Measurements from ENCODE around the gene NEIL1.

DNA sequence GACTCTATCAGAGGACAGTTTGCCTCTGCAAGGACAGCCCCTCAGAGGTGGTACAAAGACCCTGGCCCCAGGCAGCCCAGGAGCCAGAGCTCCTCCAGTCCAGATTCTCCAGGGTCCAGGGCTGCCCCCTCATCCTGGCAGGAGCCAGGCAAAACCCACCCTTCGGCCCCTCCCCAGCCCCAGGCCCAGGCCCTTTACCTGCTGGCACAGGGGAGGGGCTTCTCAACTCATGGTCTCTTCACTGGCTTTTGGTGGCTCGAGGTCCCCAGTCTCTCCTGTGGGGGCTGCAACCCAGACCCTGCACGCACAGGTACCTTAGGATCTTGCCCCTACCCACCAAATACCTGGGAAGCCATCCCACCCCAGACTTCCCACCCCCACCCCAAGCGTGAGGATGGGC lies 8.5 kb downstream of the NEIL1 start:
- TF ChIP-seq CTCF (IDR thresholded peaks at IDR 0.05) (no peak), POLR2A (IDR thresholded peaks at IDR 0.05; ENCODE audit: low read depth) (no peak), POLR2AphosphoS5 (IDR thresholded peaks at IDR 0.05) (no peak)
